GM12878 (cell line): Measurements from ENCODE around the gene TMEM174. TPM values are rescaled to one million over a fixed set of nuclear protein-coding genes. Genes with fewer than 3 reads are reported as not detected.

Source experiments
- ATAC-seq: fragments of 200-7000 bp; cut with Tn5 transposase; 3 replicates; pipeline ENCODE4 v1.9.1; 2020; ENCODE audit warnings: mild to moderate bottlenecking, moderate library complexity
- BruUV-seq: library from RNA; stranded (reverse); fragments of 400-500 nt; replicated peaks from 2 replicates; lab custom pipeline; 2021; lab: Mats Ljungman, UMichigan
- CTCF ChIA-PET: fragments of 300-600 bp; sonication (Branson Sonifier 250); formaldehyde crosslinking; extraction: SDS; loops from one replicate; lab custom pipeline; 2021; ENCODE audit warnings: inconsistent platforms; lab: Yijun Ruan, JAX
- POLR2A ChIA-PET: fragments of 350-600 bp; formaldehyde crosslinking; extraction: SDS; loops from one replicate; lab custom pipeline; 2021; ENCODE audit warnings: inconsistent platforms; lab: Charles Lee
- RAD21 ChIA-PET: fragments of 300-600 bp; sonication (Branson Sonifier 250); formaldehyde crosslinking; loops from one replicate; lab custom pipeline; 2023; ENCODE audit warnings: antibody characterized with exemption; ENCODE audit not compliant: unreplicated experiment; lab: Charles Lee
- SMC1A ChIA-PET: fragments of 300-600 bp; sonication (Branson Sonifier 250); formaldehyde crosslinking; loops from one replicate; lab custom pipeline; 2023; ENCODE audit not compliant: unreplicated experiment, uncharacterized antibody; lab: Charles Lee
- DNase-seq: peaks from one replicate; pipeline ENCODE4 v3.0.0-alpha.2; 2011; ENCODE audit warnings: low read depth, low spot score
- FAIRE-seq: peaks from 3 replicates; lab custom pipeline; 2011; peaks lifted over from hg19 to GRCh38; lab: Jason Lieb, UNC
- H2AFZ ChIP-seq: 2 replicates; pipeline ENCODE4 v1.6.0; 2011; ENCODE audit warnings: low read depth, low read length, control low read depth; ENCODE audit not compliant: control insufficient read depth
- H3K27ac ChIP-seq: 2 replicates; pipeline ENCODE4 v1.5.1; 2011; ENCODE audit warnings: control low read depth; ENCODE audit not compliant: control insufficient read depth, insufficient read depth
- H3K27me3 ChIP-seq, 2 experiments: replicated peaks in 1 of 2; 2 replicates each; pipeline versions ENCODE4 v1.6.0 to v1.6.1; 2011; ENCODE audit warnings: low read length in 1 of 2; ENCODE audit not compliant: control insufficient read depth in 2 of 2, insufficient read depth in 2 of 2
- H3K36me3 ChIP-seq, 2 experiments: 2 replicates each; pipeline ENCODE4 v1.5.1; 2011; ENCODE audit warnings: low read length in 1 of 2; ENCODE audit not compliant: control insufficient read depth in 2 of 2, insufficient read depth in 2 of 2
- H3K4me1 ChIP-seq: 2 replicates; pipeline ENCODE4 v1.6.1; 2011; ENCODE audit warnings: mild to moderate bottlenecking, low read length, moderate library complexity, mixed read lengths; ENCODE audit not compliant: control insufficient read depth, insufficient read depth
- H3K4me2 ChIP-seq: 2 replicates; pipeline ENCODE4 v1.6.0; 2011; ENCODE audit warnings: control low read depth; ENCODE audit not compliant: control insufficient read depth, insufficient read depth
- H3K4me3 ChIP-seq: fragments of 200-600 bp; sonication (generic); 2 replicates; pipeline ENCODE4 v1.5.1; 2016
- H3K79me2 ChIP-seq: 2 replicates; pipeline ENCODE4 v1.6.0; 2011; ENCODE audit warnings: low read length; ENCODE audit not compliant: control insufficient read depth, insufficient read depth
- H3K9ac ChIP-seq: 2 replicates; pipeline ENCODE4 v1.8.0; 2011; ENCODE audit warnings: low read length, control low read depth, mixed read lengths; ENCODE audit not compliant: control insufficient read depth, insufficient read depth
- H3K9me3 ChIP-seq: replicated peaks from 3 replicates; pipeline ENCODE4 v1.5.1; 2011; ENCODE audit warnings: mild to moderate bottlenecking, low read length; ENCODE audit not compliant: control insufficient read depth, insufficient read depth
- H4K20me1 ChIP-seq: 2 replicates; pipeline ENCODE4 v1.6.0; 2011; ENCODE audit not compliant: control insufficient read depth, insufficient read depth
- ATF7 ChIP-seq: fragments of 450-650 bp; IDR thresholded peaks from 2 replicates; pipeline ENCODE4 v1.6.1; 2016; ENCODE audit warnings: low read depth, mild to moderate bottlenecking
- CTCF ChIP-seq, 3 experiments: IDR thresholded peaks in 2 of 3; conservative IDR thresholded peaks in 1 of 3; 2 replicates each; pipeline ENCODE4 v1.5.1; 2011; ENCODE audit warnings: low read depth in 3 of 3, low read length in 3 of 3, mild to moderate bottlenecking in 3 of 3, control low read depth in 2 of 3, moderate library complexity in 2 of 3, inconsistent platforms in 1 of 3, mixed read lengths in 1 of 3; ENCODE audit not compliant: control insufficient read depth in 2 of 3, insufficient read depth in 1 of 3; ENCODE audit errors: extremely low read depth in 1 of 3
- ELK1 ChIP-seq: IDR thresholded peaks from 2 replicates; pipeline ENCODE4 v1.6.1; 2012; ENCODE audit warnings: low read depth, low read length, improper control_type of control experiment
- FOS ChIP-seq: IDR thresholded peaks from 3 replicates; pipeline ENCODE4 v1.6.1; 2011; ENCODE audit warnings: borderline replicate concordance; ENCODE audit not compliant: insufficient read length; ENCODE audit errors: extremely low read depth
- FOXM1 ChIP-seq: IDR thresholded peaks from 2 replicates; pipeline ENCODE4 v1.6.1; 2012; ENCODE audit warnings: low read depth, mild to moderate bottlenecking, inconsistent platforms, low read length, moderate library complexity
- IRF4 ChIP-seq: IDR thresholded peaks from 2 replicates; pipeline ENCODE4 v1.6.1; 2011; ENCODE audit warnings: low read depth, low read length
- NKRF ChIP-seq: fragments of 450-650 bp; conservative IDR thresholded peaks from 2 replicates; pipeline ENCODE4 v1.6.1; 2017; ENCODE audit warnings: mild to moderate bottlenecking, moderate library complexity
- RFX5 ChIP-seq: IDR thresholded peaks from 2 replicates; pipeline ENCODE4 v1.6.1; 2011; ENCODE audit warnings: low read depth, low read length, improper control_type of control experiment
- SMAD1 ChIP-seq: fragments of 450-650 bp; IDR thresholded peaks from 2 replicates; pipeline ENCODE4 v1.6.1; 2018; ENCODE audit warnings: mild to moderate bottlenecking, low read depth; ENCODE audit not compliant: partially characterized antibody
- SMARCA5 ChIP-seq: fragments of 450-650 bp; IDR thresholded peaks from 2 replicates; pipeline ENCODE4 v1.6.1; 2017; ENCODE audit warnings: mild to moderate bottlenecking
- SUPT20H ChIP-seq: IDR thresholded peaks from 2 replicates; pipeline ENCODE4 v1.6.1; 2011; ENCODE audit warnings: low read depth, mild to moderate bottlenecking, low read length, moderate library complexity, borderline replicate concordance; ENCODE audit not compliant: control insufficient read depth
- USF2 ChIP-seq: IDR thresholded peaks from 2 replicates; pipeline ENCODE4 v1.6.1; 2011; ENCODE audit warnings: low read depth, low read length, improper control_type of control experiment, borderline replicate concordance
- ZNF217 ChIP-seq: fragments of 450-650 bp; IDR thresholded peaks from 2 replicates; pipeline ENCODE4 v1.6.1; 2017; ENCODE audit warnings: antibody characterized with exemption, mild to moderate bottlenecking
- WGBS: methylation state at CpG from one replicate; pipeline ENCODE4 v1.1.6; 2016; ENCODE audit warnings: low lambda C conversion rate; ENCODE audit not compliant: insufficient replicate concordance, insufficient coverage; ENCODE audit errors: missing lambda C conversion rate; 5-methylcytosine and 5-hydroxymethylcytosine counted together
- in situ Hi-C: fragments of 300-500 bp; cut with MboI; formaldehyde crosslinking; loops from 9 replicates; pipeline ENCODE4 v1.14.3; 2018; ENCODE audit warnings: mixed read lengths
- intact Hi-C: fragments of 100-400 bp; cut with micrococcal nuclease; formaldehyde crosslinking; loops from one replicate; pipeline ENCODE4 v1.14.2; 2022; ENCODE audit not compliant: unreplicated experiment
- polyA plus RNA-seq, 11 experiments: library from polyadenylated mRNA; depleted of rRNA in 4 of 11; unstranded in 6 of 11; stranded (reverse) in 5 of 11; fragments of >200 nt; fragmentation: Nextera tagmentation in 4 of 11; fragmentation: Illumina TruSeq in 1 of 11; extraction: Ambion mirVana in 4 of 11; extraction: Trizol in 1 of 11; gene quantifications; 1 replicate in 1 of 11; 2 replicates in 10 of 11; pipeline versions ENCODE4 v1.2.1 to v1.2.3, GENCODE V29; 2011 to 2016; ENCODE audit warnings: inconsistent platforms in 2 of 11, missing spikeins in 2 of 11, low read depth in 1 of 11
- total RNA-seq, 4 experiments: library from RNA; depleted of rRNA in 3 of 4; stranded (reverse); fragments of >200 nt in 3 of 4; fragmentation: Illumina TruSeq in 1 of 4; extraction: Trizol in 1 of 4; gene quantifications; 2 replicates each; pipeline versions ENCODE4 v1.2.1 to v1.2.3, GENCODE V29; 2013 to 2021

The TMEM174 gene
- total and polyA plus RNA-seq, 10 of the 15 experiments (the other 5 are each of a cell fraction or from before 2014, with no cell fraction given), result not detected

- no peak for TF ChIP-seq CTCF (IDR thresholded peaks at IDR 0.05 in 2 of 3, conservative IDR thresholded peaks at IDR 0.05 in 1 of 3; ENCODE audit: control insufficient read depth in 2 of 3, extremely low read depth in 1 of 3, insufficient read depth in 1 of 3, low read depth in 3 of 3, low read length in 3 of 3)
- TF ChIP-seq NKRF, result no peak
- no peak for TF ChIP-seq RFX5
- TF ChIP-seq USF2, result no peak
- no peak for TF ChIP-seq SMAD1
- TF ChIP-seq IRF4, result no peak
- TF ChIP-seq ATF7, result no peak
Observed at GRCh38 chr5:73214996-73215395, 42.0 kb downstream of the TMEM174 start (continued).

- no peak for FAIRE-seq
- ATAC-seq, result peak; percentile 12; the same call in 1 of the 3 replicates
- POLR2A ChIA-PET, result no interaction called here
- H3K79me2 ChIP-seq, result no peaks in the 10 kb centered on the region
- RAD21 ChIA-PET, result interaction anchor here (2.6 kb wide), 1 partner anchor 236 kb away, joined by 8 read pairs; no protein-coding TSS in a partner anchor
- in situ Hi-C loops (no loop called here), intact Hi-C loops (no loop called here)
- no peak overlapping the region for H3K27ac ChIP-seq
- H3K9me3 ChIP-seq, result no peaks in the 10 kb centered on the region
- DNase-seq, result no peak
- SMC1A ChIA-PET, result no interaction called here
- no peak overlapping the region for H3K4me3 ChIP-seq
- no peaks in the 10 kb centered on the region for H3K36me3 ChIP-seq
- peaks cover 7% of the 10 kb centered on the region for H3K4me1 ChIP-seq
- peaks cover 14 to 16% of the 10 kb centered on the region in 2 experiments for H3K27me3 ChIP-seq
- H3K4me2 ChIP-seq, result no peak overlapping the region
- CTCF ChIA-PET, result interaction anchor here (0.6 to 2.5 kb wide), 14 partner anchors 8 to 331 kb away, joined by 3 to 13 read pairs (median 4); no protein-coding TSS in a partner anchor
- no TSS peak for BruUV-seq
- WGBS, result 5% methylated on average over 10 of the region's 10 CpGs
- no peaks in the 10 kb centered on the region for H4K20me1 ChIP-seq
- no peak overlapping the region for H2AFZ ChIP-seq
- no peak overlapping the region for H3K9ac ChIP-seq
- no peak for TF ChIP-seq FOS
- no peak for TF ChIP-seq FOXM1
- TF ChIP-seq SMARCA5, result no peak
- TF ChIP-seq SUPT20H, result no peak
- no peak for TF ChIP-seq NKRF
- no peak for TF ChIP-seq ELK1
- no peak for TF ChIP-seq ZNF217
Observed at GRCh38 chr5:73215531-73215890, 42.5 kb downstream of the TMEM174 start.
